C4-2B (cell line): Measurements from ENCODE around the gene GPR137.

Source experiments
- ZFX ChIP-seq: fragments of 450-650 bp; IDR thresholded peaks from 2 replicates; pipeline ENCODE4 v1.6.1; 2017
- TF ChIP-seq, protein P1 (sequence below): fragments of 450-650 bp; conservative IDR thresholded peaks from 2 replicates; pipeline ENCODE4 v1.5.1; 2017; ENCODE audit warnings: mild to moderate bottlenecking

DNA sequence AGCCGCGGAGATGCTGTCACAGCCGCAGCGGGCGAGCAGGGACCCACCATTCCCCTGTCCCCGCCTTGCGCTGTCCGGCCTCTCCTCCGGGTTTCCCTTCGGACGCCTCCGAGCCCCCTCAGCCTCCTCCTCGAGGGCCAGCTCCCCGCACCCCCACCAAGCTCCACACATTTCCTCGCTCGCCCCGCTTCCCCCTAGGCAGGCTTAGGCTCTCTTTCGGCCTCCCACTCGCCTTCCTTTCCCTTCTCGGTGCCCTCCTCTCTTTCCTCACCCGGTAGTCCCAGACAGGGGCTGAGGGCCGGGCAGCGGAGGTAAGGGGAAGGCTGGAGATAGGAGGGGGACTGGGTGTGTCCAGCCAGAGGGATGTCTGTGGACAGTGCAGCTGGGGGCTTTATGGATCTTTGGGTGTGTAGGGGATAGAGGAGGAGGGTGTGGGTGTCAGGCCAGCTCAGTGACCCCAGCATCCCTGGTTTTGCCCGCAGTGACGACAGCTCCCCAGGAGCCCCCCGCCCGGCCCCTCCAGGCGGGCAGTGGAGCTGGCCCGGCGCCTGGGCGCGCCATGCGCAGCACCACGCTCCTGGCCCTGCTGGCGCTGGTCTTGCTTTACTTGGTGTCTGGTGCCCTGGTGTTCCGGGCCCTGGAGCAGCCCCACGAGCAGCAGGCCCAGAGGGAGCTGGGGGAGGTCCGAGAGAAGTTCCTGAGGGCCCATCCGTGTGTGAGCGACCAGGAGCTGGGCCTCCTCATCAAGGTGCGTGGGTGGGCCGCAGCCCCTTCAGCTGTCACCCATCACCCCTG lies 7.0 kb downstream of the GPR137 start:
- TF ChIP-seq, protein P1, sequence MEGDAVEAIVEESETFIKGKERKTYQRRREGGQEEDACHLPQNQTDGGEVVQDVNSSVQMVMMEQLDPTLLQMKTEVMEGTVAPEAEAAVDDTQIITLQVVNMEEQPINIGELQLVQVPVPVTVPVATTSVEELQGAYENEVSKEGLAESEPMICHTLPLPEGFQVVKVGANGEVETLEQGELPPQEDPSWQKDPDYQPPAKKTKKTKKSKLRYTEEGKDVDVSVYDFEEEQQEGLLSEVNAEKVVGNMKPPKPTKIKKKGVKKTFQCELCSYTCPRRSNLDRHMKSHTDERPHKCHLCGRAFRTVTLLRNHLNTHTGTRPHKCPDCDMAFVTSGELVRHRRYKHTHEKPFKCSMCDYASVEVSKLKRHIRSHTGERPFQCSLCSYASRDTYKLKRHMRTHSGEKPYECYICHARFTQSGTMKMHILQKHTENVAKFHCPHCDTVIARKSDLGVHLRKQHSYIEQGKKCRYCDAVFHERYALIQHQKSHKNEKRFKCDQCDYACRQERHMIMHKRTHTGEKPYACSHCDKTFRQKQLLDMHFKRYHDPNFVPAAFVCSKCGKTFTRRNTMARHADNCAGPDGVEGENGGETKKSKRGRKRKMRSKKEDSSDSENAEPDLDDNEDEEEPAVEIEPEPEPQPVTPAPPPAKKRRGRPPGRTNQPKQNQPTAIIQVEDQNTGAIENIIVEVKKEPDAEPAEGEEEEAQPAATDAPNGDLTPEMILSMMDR: no peak
- TF ChIP-seq ZFX: no peak
